CD4-positive, alpha-beta T cell treated with Interleukin-10 for 1 hour (primary cell): ENCODE results near the gene DMWD.

ENCODE experiments used
- DNase-seq: peaks from one replicate; pipeline ENCODE4 v3.0.0-alpha.2; 2020

DMWD gene

DNA sequence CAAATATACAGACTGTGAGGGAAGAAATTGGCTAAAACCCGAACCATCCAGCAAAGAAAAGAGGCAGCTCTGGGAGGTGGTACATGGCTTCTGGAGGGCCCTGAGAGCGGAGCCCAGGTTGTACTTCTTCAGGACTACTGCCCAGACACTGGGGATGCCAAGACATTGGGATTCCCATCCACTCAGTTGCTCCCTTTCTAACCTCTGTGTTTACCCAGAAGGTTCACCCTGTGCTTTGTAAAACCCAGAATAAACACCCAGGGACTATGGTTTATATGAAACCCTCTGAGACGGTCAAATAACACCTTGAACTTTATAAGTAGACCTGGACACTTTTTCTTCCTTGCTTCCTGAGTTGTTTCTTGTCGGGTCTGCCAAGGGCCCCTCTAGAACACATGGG lies 49.7 kb downstream of the DMWD start:
- no peak for DNase-seq

DNA sequence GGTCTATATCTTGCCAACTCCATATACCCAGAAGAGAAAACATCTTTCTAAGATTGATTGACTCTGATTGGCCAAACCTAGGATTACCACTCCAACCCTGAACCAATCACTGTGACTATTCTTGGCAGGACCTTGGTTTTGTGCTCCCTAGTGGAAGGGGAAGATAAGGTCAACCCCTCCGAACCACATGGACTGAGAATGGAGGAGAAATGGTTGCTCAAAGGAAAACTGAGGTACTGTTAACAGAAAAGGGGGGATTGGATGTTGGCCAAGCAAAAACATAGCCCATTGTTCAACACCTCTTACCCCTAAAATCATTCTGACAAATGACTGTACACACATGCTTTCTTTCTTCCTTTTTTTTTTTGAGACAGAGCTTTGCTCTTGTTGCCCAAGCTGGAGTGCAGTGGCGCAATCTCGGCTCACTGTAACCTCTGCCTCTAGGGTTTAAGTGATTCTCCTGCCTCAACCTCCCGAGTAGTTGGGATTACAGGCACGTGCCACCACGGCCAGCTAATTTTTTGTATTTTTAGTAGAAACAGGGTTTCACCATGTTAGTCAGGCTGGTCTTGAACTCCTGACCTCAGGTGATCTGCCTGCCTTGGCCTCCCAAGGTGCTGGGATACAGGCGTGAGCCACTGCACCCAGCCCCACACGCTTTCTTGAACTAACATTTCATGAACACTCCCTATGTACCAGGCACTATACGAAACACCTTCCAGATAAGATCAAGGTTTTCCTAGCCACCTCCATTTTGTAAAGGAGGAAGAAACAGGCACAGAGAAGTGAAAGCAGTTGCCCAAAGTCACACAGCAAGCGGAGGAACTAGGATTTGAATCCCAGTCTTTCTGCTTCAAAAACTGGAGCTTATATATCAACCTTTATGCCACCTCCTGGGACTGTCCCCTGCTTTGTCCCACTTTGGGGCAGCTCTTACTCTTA lies 52.9 kb downstream of the DMWD start:
- no peak for DNase-seq

DNA sequence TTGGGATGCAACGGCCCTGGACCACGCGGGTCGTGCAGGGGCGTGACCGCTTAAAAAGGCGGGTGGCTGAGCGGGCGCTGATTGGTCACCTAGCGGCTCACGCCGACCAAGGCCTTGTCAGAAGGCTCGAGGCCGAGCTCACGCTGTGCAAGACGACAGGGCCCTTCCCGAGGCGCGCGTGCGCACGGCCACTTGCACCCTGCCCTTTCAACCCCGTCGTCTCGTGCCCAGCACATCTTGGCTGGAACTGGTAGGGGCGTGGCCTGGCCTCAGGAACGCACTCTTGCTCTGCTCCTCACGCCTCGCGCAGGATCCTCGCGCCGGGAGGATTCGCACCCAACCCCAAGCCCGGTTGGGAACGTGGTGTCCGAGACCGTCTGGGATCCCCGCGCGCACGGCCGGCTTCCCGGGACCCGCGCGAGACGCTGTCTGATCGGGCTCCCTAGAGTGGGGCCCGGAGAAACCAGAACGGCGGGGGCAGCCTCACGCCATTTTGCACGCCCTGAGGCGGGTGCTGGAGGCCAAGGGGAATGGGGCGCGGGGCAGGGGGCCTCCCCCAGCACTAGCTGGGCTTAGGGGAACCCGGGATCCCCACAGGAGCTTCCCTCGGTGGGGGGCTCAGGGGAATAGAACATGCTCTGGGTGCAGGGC lies 59.4 kb downstream of the DMWD start, which contains the start of gene MEIOSIN:
Gene MEIOSIN (plus strand): TSS at position 280 of the 651 bp plus-strand sequence. CDS start 1,938 bp downstream, outside the sequence.
- DNase-seq, result no peak
